ENCODE data around the gene PDXK. TPM values are rescaled to one million over a fixed set of nuclear protein-coding genes. Genes with fewer than 3 reads are reported as not detected.

PDXK gene
- polyA plus RNA-seq, 1 donor (not counting 4 experiments of a cell fraction or from before 2014, with no cell fraction given): 144 TPM

DNA sequence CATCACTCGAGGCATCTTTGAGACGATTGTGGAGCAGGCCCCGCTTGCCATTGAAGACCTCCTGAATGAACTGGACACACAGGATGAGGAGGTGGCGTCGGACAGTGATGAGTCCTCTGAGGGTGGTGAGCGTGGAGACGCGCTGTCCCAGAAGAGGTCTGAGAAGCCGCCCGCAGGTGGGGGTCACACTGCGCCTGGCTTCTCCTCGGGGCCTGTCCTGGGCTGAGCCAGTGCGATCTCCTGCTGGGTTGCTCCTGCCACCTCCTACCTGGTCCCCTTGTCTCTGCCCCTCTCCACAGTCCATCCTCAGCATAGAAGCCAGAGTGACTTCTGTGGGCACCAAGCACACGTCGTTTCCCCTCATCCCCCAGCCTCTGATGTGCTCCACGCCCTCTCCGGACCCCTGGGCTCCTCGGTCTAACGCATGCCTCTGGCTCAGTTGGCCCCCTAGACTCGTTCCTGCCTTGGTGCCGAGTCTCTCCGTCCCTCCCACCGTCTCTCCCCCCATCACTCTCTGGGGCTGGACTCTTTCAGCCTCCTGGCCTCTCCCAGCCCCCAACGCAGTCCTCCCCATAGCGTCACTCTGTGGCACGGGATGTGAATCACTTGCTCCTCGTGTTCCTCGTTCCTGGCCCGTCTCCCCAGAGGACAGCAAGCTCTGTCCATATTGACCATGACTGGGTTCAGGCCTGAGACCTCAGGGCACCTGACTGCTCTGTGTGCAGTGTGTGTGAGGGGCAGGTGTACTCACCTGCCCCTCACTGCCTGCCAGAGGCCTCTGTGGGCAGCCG is 79.2 kb downstream of the PDXK start:
- Histone ChIP-seq H3K9me3 (ENCODE audit: control insufficient read depth, low read depth, low read length) (no peaks in the 10 kb centered on the region), H4K20me1 (ENCODE audit: control insufficient read depth, extremely low read depth, insufficient read depth, low read length) (no peaks in the 10 kb centered on the region), H3K4me3 (ENCODE audit: control insufficient read depth in 2 of 3, extremely low read depth in 1 of 3, insufficient read depth in 2 of 3, low read depth in 1 of 3, low read length in 3 of 3) (no peak overlapping the region), H3K9me1 (ENCODE audit: control insufficient read depth, extremely low read depth, insufficient read depth, low read length) (no peaks in the 10 kb centered on the region), H3K36me3 (ENCODE audit: control insufficient read depth in 2 of 2, extremely low read depth in 1 of 2, insufficient read depth in 2 of 2, low read length in 2 of 2) (peaks cover 61 to 76% of the 10 kb centered on the region in 2 experiments), H3K4me2 (ENCODE audit: control insufficient read depth, extremely low read depth, insufficient read depth, low read depth, low read length) (no peak overlapping the region), H3K79me2 (ENCODE audit: control insufficient read depth, insufficient read depth, low read length) (peaks cover 19% of the 10 kb centered on the region), H3K27me3 (ENCODE audit: control insufficient read depth, extremely low read depth, insufficient read depth, low read length) (no peaks in the 10 kb centered on the region), H3K27ac (ENCODE audit: control insufficient read depth, insufficient read depth, low read length) (no peak overlapping the region), H2AFZ (ENCODE audit: control insufficient read depth, low read length) (no peak overlapping the region), H3K9ac (ENCODE audit: control insufficient read depth, extremely low read depth, insufficient read depth, low read length) (no peak overlapping the region), H3K4me1 (ENCODE audit: control insufficient read depth, extremely low read depth, insufficient read depth, low read length) (no peaks in the 10 kb centered on the region)
- dilution Hi-C loops (cut with MboI; ENCODE audit: extremely low pct_ligation_motif_present, low sequenced_read_pairs): no loop called here
- TF ChIP-seq, protein P1, sequence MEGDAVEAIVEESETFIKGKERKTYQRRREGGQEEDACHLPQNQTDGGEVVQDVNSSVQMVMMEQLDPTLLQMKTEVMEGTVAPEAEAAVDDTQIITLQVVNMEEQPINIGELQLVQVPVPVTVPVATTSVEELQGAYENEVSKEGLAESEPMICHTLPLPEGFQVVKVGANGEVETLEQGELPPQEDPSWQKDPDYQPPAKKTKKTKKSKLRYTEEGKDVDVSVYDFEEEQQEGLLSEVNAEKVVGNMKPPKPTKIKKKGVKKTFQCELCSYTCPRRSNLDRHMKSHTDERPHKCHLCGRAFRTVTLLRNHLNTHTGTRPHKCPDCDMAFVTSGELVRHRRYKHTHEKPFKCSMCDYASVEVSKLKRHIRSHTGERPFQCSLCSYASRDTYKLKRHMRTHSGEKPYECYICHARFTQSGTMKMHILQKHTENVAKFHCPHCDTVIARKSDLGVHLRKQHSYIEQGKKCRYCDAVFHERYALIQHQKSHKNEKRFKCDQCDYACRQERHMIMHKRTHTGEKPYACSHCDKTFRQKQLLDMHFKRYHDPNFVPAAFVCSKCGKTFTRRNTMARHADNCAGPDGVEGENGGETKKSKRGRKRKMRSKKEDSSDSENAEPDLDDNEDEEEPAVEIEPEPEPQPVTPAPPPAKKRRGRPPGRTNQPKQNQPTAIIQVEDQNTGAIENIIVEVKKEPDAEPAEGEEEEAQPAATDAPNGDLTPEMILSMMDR (optimal IDR thresholded peaks at IDR 0.05 in 1 of 3, IDR thresholded peaks at IDR 0.05 in 1 of 3, conservative IDR thresholded peaks at IDR 0.05 in 1 of 3; ENCODE audit: extremely low read depth in 1 of 3, insufficient read depth in 2 of 3, low read length in 3 of 3): no peak
- TF ChIP-seq EZH2 (IDR thresholded peaks at IDR 0.05; ENCODE audit: low read length): no peak
- DNase-seq (ENCODE audit: low read depth, low spot score) (no peak), FAIRE-seq (no peak)

DNA sequence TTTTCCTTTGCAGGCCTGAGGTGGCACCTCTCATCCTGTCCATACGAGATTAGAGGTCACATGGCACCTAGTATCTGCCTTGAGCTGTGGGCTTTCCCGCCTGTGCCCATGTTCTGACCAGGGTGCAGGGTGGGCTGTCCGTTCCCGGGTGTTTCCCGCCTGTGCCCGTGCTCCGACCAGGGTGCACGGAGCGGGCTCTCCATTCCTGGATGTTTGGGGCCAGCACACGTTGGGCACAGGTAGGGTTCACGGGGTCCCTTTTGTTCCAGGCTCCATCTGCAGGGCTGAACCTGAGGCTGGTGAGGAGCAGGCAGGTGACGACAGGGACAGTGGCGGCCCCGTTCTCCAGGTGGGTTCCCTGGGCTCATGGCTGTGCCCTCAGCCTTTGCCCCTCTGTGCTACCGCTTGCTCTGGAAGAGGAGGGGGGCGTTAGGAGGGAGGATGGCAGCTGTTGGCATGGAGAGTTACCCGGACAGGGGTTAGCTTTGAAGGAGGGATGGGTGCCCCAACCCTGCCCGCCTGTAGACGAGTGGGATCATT is 80.4 kb downstream of the PDXK start:
- peaks cover 55 to 69% of the 10 kb centered on the region in 2 experiments for H3K36me3 ChIP-seq (ENCODE audit: control insufficient read depth in 2 of 2, extremely low read depth in 1 of 2, insufficient read depth in 2 of 2, low read length in 2 of 2)
- no peak for FAIRE-seq
- H3K9ac ChIP-seq (ENCODE audit: control insufficient read depth, extremely low read depth, insufficient read depth, low read length): no peak overlapping the region
- dilution Hi-C loops (cut with MboI; ENCODE audit: extremely low pct_ligation_motif_present, low sequenced_read_pairs): no loop called here
- H3K9me1 ChIP-seq (ENCODE audit: control insufficient read depth, extremely low read depth, insufficient read depth, low read length): no peaks in the 10 kb centered on the region
- TF ChIP-seq, protein P1 (optimal IDR thresholded peaks at IDR 0.05 in 1 of 3, IDR thresholded peaks at IDR 0.05 in 1 of 3, conservative IDR thresholded peaks at IDR 0.05 in 1 of 3; ENCODE audit: extremely low read depth in 1 of 3, insufficient read depth in 2 of 3, low read length in 3 of 3): no peak
- TF ChIP-seq EZH2 (IDR thresholded peaks at IDR 0.05; ENCODE audit: low read length): no peak
- no peak for DNase-seq (ENCODE audit: low read depth, low spot score)
- H3K4me3 ChIP-seq (ENCODE audit: control insufficient read depth in 2 of 3, extremely low read depth in 1 of 3, insufficient read depth in 2 of 3, low read depth in 1 of 3, low read length in 3 of 3): no peak overlapping the region
- no peak overlapping the region for H3K27ac ChIP-seq (ENCODE audit: control insufficient read depth, insufficient read depth, low read length)
- H3K79me2 ChIP-seq (ENCODE audit: control insufficient read depth, insufficient read depth, low read length): peaks cover 7% of the 10 kb centered on the region
- no peaks in the 10 kb centered on the region for H4K20me1 ChIP-seq (ENCODE audit: control insufficient read depth, extremely low read depth, insufficient read depth, low read length)
- H2AFZ ChIP-seq (ENCODE audit: control insufficient read depth, low read length): no peak overlapping the region
- H3K4me1 ChIP-seq (ENCODE audit: control insufficient read depth, extremely low read depth, insufficient read depth, low read length): no peaks in the 10 kb centered on the region
- no peaks in the 10 kb centered on the region for H3K9me3 ChIP-seq (ENCODE audit: control insufficient read depth, low read depth, low read length)
- no peaks in the 10 kb centered on the region for H3K27me3 ChIP-seq (ENCODE audit: control insufficient read depth, extremely low read depth, insufficient read depth, low read length)
- H3K4me2 ChIP-seq (ENCODE audit: control insufficient read depth, extremely low read depth, insufficient read depth, low read depth, low read length): no peak overlapping the region
